Gastrocnemius medialis (tissue), 4 donors: Measurements from ENCODE around the gene KIAA1549. TPM values are rescaled to one million over a fixed set of nuclear protein-coding genes. Genes with fewer than 3 reads are reported as not detected.
"Not testable (repeated sequence)": the region's sequence is repeated elsewhere in the genome, so short reads cannot be mapped to it uniquely, and the experiment has no call there.

Experiments
- ATAC-seq, 2 donors: fragments of 150-250 bp; one replicate each; pipeline ENCODE4 v1.9.1; 2016
- DNase-seq, 2 donors: peaks; one replicate each; pipeline ENCODE4 v3.0.0-alpha.2; 2019
- H3K27ac ChIP-seq, 4 donors: fragments of 200-600 bp; sonication (generic); 1 replicate in 1 of 4; 2 replicates in 3 of 4; pipeline ENCODE4 v1.5.1; 2016 to 2018; ENCODE audit warnings: mild to moderate bottlenecking in 2 of 4, moderate library complexity in 1 of 4
- H3K27me3 ChIP-seq, 3 donors: fragments of 200-600 bp; sonication (generic) in 2 of 3; 1 replicate in 1 of 3; 2 replicates in 2 of 3; pipeline versions ENCODE4 v1.5.1 to v1.6.0; 2016 to 2019; ENCODE audit warnings: mild to moderate bottlenecking in 1 of 3, moderate library complexity in 1 of 3
- H3K36me3 ChIP-seq, 2 donors: fragments of 200-600 bp; sonication (generic) in 1 of 2; one replicate each; pipeline ENCODE4 v1.5.1; 2017 to 2018
- H3K4me1 ChIP-seq, 2 donors: fragments of 200-600 bp; sonication (generic) in 1 of 2; one replicate each; pipeline ENCODE4 v1.5.1; 2016 to 2017; ENCODE audit warnings: mild to moderate bottlenecking in 2 of 2
- H3K4me3 ChIP-seq, 4 donors: fragments of 200-600 bp; sonication (generic) in 3 of 4; 1 replicate in 1 of 4; 2 replicates in 3 of 4; pipeline ENCODE4 v1.5.1; 2016 to 2019; ENCODE audit warnings: mild to moderate bottlenecking in 2 of 4
- H3K9me3 ChIP-seq, 3 donors: fragments of 200-600 bp; sonication (generic) in 2 of 3; 1 replicate in 1 of 3; 2 replicates in 2 of 3; pipeline ENCODE4 v1.5.1; 2016 to 2019
- CTCF ChIP-seq, 5 experiments: fragments of 450-650 bp in 3 of 5; fragments of 200-600 bp in 2 of 5; sonication (generic) in 2 of 5; IDR thresholded peaks in 4 of 5; conservative IDR thresholded peaks in 1 of 5; 1 replicate in 4 of 5; 2 replicates in 1 of 5; pipeline ENCODE4 v1.5.1; 2016 to 2019; ENCODE audit warnings: antibody characterized with exemption in 5 of 5, mild to moderate bottlenecking in 3 of 5, moderate library complexity in 3 of 5
- POLR2A ChIP-seq, 2 donors: fragments of 450-650 bp; IDR thresholded peaks; one replicate each; pipeline ENCODE4 v1.6.1; 2017; ENCODE audit warnings: antibody characterized with exemption in 2 of 2, mild to moderate bottlenecking in 2 of 2, moderate library complexity in 2 of 2
- in situ Hi-C, 4 donors: fragments of 200-750 bp; cut with MboI; loops; one replicate each; pipeline versions ENCODE4 v1.15.0 to v1.8.0; 2017; ENCODE audit warnings: low sequenced_read_pairs in 4 of 4
- intact Hi-C: fragments of 100-400 bp; cut with DNase I; formaldehyde crosslinking; loops from one replicate; pipeline ENCODE4 v1.15.1; 2023; ENCODE audit warnings: low total_unique reads
- total RNA-seq, 4 donors: library from RNA; depleted of rRNA; stranded (reverse); fragments of >200 nt; gene quantifications; one replicate each; pipeline versions ENCODE4 v1.1.0 to v1.2.3, GENCODE V29; 2016

The KIAA1549 gene
- total RNA-seq, 4 donors from 2014 or later = 0.55 to 0.87 (median 0.75) TPM

GRCh38 chr7:138797715-138798320, 183.4 kb downstream of the KIAA1549 start, which contains the start of the genes ATP6V0A4 and TMEM213:
Gene ATP6V0A4 (minus strand): TSS chr7:138798196. CDS start chr7:138771247, 26,949 bp downstream.
Gene TMEM213 (plus strand): TSS chr7:138797994. CDS start chr7:138798105, 111 bp downstream.
- no peaks in the 10 kb centered on the region for H3K4me1 ChIP-seq
- no peaks in the 10 kb centered on the region for H3K36me3 ChIP-seq
- H3K27ac ChIP-seq = no peak within 1 kb of the TSS
- TF ChIP-seq CTCF (IDR thresholded peaks at IDR 0.05 in 4 of 5, conservative IDR thresholded peaks at IDR 0.05 in 1 of 5) = no peak
- TF ChIP-seq POLR2A (IDR thresholded peaks at IDR 0.05) = no peak
- in situ Hi-C loops (no loop called here), intact Hi-C loops (no loop called here)
- no peaks in the 10 kb centered on the region for H3K27me3 ChIP-seq
- H3K4me3 ChIP-seq = no peak within 1 kb of the TSS
- DNase-seq (no peak), ATAC-seq (no peak)
- no peaks in the 10 kb centered on the region for H3K9me3 ChIP-seq

GRCh38 chr7:138797046-138797445, 184.1 kb downstream of the KIAA1549 start:
- H3K9me3 ChIP-seq, intact Hi-C loops, DNase-seq, ATAC-seq, H3K27me3 ChIP-seq, H3K4me1 ChIP-seq, H3K36me3 ChIP-seq, H3K4me3 ChIP-seq, in situ Hi-C loops, H3K27ac ChIP-seq: not testable (repeated sequence)

- TF ChIP-seq POLR2A (IDR thresholded peaks at IDR 0.05) (no peak), CTCF (IDR thresholded peaks at IDR 0.05 in 4 of 5, conservative IDR thresholded peaks at IDR 0.05 in 1 of 5) (no peak)
- H3K9me3 ChIP-seq = no peaks in the 10 kb centered on the region
- no peaks in the 10 kb centered on the region for H3K4me1 ChIP-seq
- no peaks in the 10 kb centered on the region for H3K36me3 ChIP-seq
- no peak overlapping the region for H3K4me3 ChIP-seq
- DNase-seq = no peak
- no peak overlapping the region for H3K27ac ChIP-seq
- no peak for ATAC-seq
- in situ Hi-C loops = no loop called here
- H3K27me3 ChIP-seq = no peaks in the 10 kb centered on the region
- intact Hi-C loops = no loop called here
Observed at GRCh38 chr7:138796038-138796615, 185.1 kb downstream of the KIAA1549 start.

- H3K27me3 ChIP-seq = no peaks in the 10 kb centered on the region
- in situ Hi-C loops = no loop called here
- H3K9me3 ChIP-seq = no peaks in the 10 kb centered on the region
- H3K36me3 ChIP-seq = no peaks in the 10 kb centered on the region
- ATAC-seq (no peak), DNase-seq (no peak)
- intact Hi-C loops = no loop called here
- no peak overlapping the region for H3K27ac ChIP-seq
- no peaks in the 10 kb centered on the region for H3K4me1 ChIP-seq
- no peak overlapping the region for H3K4me3 ChIP-seq
- TF ChIP-seq CTCF (IDR thresholded peaks at IDR 0.05 in 4 of 5, conservative IDR thresholded peaks at IDR 0.05 in 1 of 5) (no peak), POLR2A (IDR thresholded peaks at IDR 0.05) (no peak)
Observed at GRCh38 chr7:138785587-138786437, 195.4 kb downstream of the KIAA1549 start.

GRCh38 chr7:138784692-138785091, 196.5 kb downstream of the KIAA1549 start:
- Histone ChIP-seq H3K27me3 (no peaks in the 10 kb centered on the region), H3K9me3 (no peaks in the 10 kb centered on the region), H3K36me3 (no peaks in the 10 kb centered on the region), H3K27ac (no peak overlapping the region), H3K4me1 (no peaks in the 10 kb centered on the region), H3K4me3 (no peak overlapping the region)
- ATAC-seq (no peak), DNase-seq (no peak)
- no peak for TF ChIP-seq POLR2A (IDR thresholded peaks at IDR 0.05)
- TF ChIP-seq CTCF (IDR thresholded peaks at IDR 0.05 in 4 of 5, conservative IDR thresholded peaks at IDR 0.05 in 1 of 5) = no peak
- in situ Hi-C loops = no loop called here
- intact Hi-C loops = no loop called here
